ENCODE measurements around the gene SDHAF1. TPM values are rescaled to one million over a fixed set of nuclear protein-coding genes. Genes with fewer than 3 reads are reported as not detected.
"Not testable (repeated sequence)": the region's sequence is repeated elsewhere in the genome, so short reads cannot be mapped to it uniquely, and the experiment has no call there.

SDHAF1 gene
- total RNA-seq, 4 donors from 2014 or later, result 30.3 to 83.8 (median 55.4) TPM

DNA sequence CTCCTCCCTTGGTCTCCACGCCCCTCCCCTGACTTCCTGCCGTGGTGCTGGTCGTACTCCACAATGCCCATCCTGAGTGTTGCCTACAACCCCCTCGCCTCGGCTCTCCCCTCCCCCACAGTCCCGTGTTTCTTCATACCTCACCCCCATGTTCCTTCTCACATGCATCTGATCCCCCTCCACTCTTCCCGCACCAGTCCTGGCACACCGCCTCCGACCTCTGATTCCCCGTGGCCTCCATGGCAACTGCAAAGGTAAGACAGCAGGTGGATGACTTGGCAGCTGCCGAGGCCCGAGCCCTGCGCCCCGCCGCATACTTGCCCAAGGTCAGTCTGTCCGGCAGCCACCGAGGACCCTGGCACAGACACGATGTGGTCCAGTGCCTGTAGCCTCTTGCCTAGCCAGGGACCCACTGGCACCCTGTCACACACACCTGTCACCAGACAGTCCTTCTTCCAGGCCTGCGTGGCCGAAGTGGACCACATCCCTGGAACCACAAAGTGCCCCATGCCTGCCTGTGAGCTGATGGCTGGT lies 16.1 kb upstream of the SDHAF1 start:
- Histone ChIP-seq H3K4me1 (no peaks in the 10 kb centered on the region), H3K9me3 (no peaks in the 10 kb centered on the region), H3K4me3 (no peak overlapping the region), H3K36me3 (no peaks in the 10 kb centered on the region), H3K27me3 (peaks cover 11% of the 10 kb centered on the region), H3K27ac (no peak overlapping the region)
- intact Hi-C loops (cut with DNase I; ENCODE audit: low total_unique reads), result no loop called here
- in situ Hi-C loops (cut with MboI; ENCODE audit: low pct_ligation_motif_present in 1 of 4, low pct_unique_long_range_greater_than_20kb in 1 of 4, low sequenced_read_pairs in 3 of 4), result no loop called here
- no peak for DNase-seq
- 37 to 69% methylated on average over 9 to 20 of the region's 20 CpGs for WGBS, 2 donors (ENCODE audit: low coverage in 1 of 2)
- TF ChIP-seq POLR2AphosphoS5 (IDR thresholded peaks at IDR 0.05) (no peak), POLR2A (IDR thresholded peaks at IDR 0.05) (no peak), EP300 (IDR thresholded peaks at IDR 0.05; ENCODE audit: low read depth) (no peak)
- TF ChIP-seq, protein P1, sequence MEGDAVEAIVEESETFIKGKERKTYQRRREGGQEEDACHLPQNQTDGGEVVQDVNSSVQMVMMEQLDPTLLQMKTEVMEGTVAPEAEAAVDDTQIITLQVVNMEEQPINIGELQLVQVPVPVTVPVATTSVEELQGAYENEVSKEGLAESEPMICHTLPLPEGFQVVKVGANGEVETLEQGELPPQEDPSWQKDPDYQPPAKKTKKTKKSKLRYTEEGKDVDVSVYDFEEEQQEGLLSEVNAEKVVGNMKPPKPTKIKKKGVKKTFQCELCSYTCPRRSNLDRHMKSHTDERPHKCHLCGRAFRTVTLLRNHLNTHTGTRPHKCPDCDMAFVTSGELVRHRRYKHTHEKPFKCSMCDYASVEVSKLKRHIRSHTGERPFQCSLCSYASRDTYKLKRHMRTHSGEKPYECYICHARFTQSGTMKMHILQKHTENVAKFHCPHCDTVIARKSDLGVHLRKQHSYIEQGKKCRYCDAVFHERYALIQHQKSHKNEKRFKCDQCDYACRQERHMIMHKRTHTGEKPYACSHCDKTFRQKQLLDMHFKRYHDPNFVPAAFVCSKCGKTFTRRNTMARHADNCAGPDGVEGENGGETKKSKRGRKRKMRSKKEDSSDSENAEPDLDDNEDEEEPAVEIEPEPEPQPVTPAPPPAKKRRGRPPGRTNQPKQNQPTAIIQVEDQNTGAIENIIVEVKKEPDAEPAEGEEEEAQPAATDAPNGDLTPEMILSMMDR (IDR thresholded peaks at IDR 0.05), result no peak

DNA sequence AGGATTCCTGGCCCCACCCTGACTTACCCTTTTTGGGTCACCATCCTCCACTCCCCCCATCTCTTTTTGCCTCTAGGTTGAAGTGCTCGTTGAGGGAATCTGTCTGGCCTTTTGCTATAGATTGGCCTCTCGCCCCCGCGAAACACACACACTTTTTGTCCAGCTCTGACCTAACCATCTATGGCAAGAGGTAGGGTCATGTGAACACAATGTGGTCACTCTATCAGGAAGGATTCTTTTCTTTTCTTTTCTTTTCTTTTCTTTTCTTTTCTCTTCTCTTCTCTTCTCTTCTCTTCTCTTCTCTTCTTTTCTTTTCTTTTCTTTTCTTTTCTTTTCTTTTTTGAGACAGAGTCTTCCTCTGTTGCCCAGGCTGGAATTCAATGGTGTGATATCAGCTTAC lies 14.0 kb upstream of the SDHAF1 start:
- not testable (repeated sequence) for H3K9me3 ChIP-seq
- 63 to 78% methylated on average over 4 of the region's 4 CpGs for WGBS, 2 donors (ENCODE audit: low coverage in 1 of 2)

DNA sequence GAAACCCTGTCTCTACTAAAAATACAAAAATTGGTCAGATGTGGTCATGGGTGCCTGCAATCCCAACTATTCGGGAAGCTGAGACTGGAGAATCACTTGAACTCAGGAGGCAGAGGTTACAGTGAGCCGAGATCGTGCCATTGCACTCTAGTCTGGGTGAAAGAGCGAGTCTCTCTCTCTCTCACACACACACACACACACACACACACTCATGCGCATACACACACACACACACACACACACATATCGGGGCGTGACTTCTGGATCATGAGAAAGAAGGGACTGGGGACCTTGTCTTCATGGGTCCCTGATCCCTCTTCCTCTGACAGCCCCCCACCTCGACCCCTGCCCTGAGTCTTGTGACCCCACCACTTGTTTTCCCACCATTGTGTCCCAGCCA lies 11.8 kb upstream of the SDHAF1 start:
- Histone ChIP-seq H3K27me3 (peaks cover 38% of the 10 kb centered on the region), H3K36me3 (no peaks in the 10 kb centered on the region), H3K9me3 (no peaks in the 10 kb centered on the region), H3K4me3 (no peak overlapping the region), H3K27ac (no peak overlapping the region), H3K4me1 (peaks cover 0 to 11% (median 10%) of the 10 kb centered on the region in 4 donors)
- 74% methylated on average over 8 of the region's 8 CpGs; no CpG with 5 or more reads in 1 of the 2 donors for WGBS, 2 donors (ENCODE audit: low coverage in 1 of 2)
- intact Hi-C loops (cut with DNase I; ENCODE audit: low total_unique reads), result no loop called here
- in situ Hi-C loops (cut with MboI; ENCODE audit: low pct_ligation_motif_present in 1 of 4, low pct_unique_long_range_greater_than_20kb in 1 of 4, low sequenced_read_pairs in 3 of 4), result no loop called here
- no peak for DNase-seq
- TF ChIP-seq POLR2AphosphoS5 (IDR thresholded peaks at IDR 0.05), result no peak

More for the DNA sequence above, 14.0 kb upstream of the SDHAF1 start:
- H3K27ac ChIP-seq; DNase-seq; H3K36me3 ChIP-seq; H3K4me3 ChIP-seq; intact Hi-C loops (cut with DNase I; ENCODE audit: low total_unique reads); in situ Hi-C loops (cut with MboI; ENCODE audit: low pct_ligation_motif_present in 1 of 4, low pct_unique_long_range_greater_than_20kb in 1 of 4, low sequenced_read_pairs in 3 of 4); H3K4me1 ChIP-seq: not testable (repeated sequence)
- peaks cover 18% of the 10 kb centered on the region for H3K27me3 ChIP-seq

DNA sequence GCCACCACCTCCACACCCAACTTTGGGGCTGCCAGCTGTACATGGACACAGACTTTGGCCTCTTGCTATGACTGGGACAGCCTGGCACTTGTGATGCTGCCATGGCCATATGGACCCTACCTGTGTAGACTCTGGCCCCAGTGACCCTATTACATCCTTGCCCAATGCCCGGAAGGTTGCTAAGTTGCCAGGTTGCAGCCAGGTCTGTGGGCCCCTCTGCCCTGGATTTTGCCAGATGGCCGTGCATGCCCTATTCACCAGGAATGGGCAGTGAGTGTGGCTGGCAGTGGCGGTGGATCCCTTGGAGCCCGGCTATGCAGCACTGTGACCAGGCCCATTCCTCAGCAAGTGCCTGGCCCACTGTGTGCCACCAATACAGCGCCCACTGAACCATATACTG lies 8.9 kb upstream of the SDHAF1 start:
- in situ Hi-C loops (cut with MboI; ENCODE audit: low pct_ligation_motif_present in 1 of 4, low pct_unique_long_range_greater_than_20kb in 1 of 4, low sequenced_read_pairs in 3 of 4) (no loop called here), intact Hi-C loops (cut with DNase I; ENCODE audit: low total_unique reads) (no loop called here)
- no peak overlapping the region for H3K4me3 ChIP-seq
- no peak for DNase-seq
- H3K9me3 ChIP-seq, result no peaks in the 10 kb centered on the region
- H3K36me3 ChIP-seq, result no peaks in the 10 kb centered on the region
- peaks cover 38% of the 10 kb centered on the region for H3K27me3 ChIP-seq
- H3K27ac ChIP-seq, result no peak overlapping the region
- no peak for TF ChIP-seq POLR2A (IDR thresholded peaks at IDR 0.05)
- TF ChIP-seq POLR2AphosphoS5 (IDR thresholded peaks at IDR 0.05), result no peak
- TF ChIP-seq, protein P1 (IDR thresholded peaks at IDR 0.05), result no peak
- TF ChIP-seq EP300 (IDR thresholded peaks at IDR 0.05; ENCODE audit: low read depth), result no peak
- peaks cover 0 to 11% (median 10%) of the 10 kb centered on the region in 4 donors for H3K4me1 ChIP-seq
- WGBS, 2 donors (ENCODE audit: low coverage in 1 of 2), result 85% methylated on average over 5 of the region's 5 CpGs; no CpG with 5 or more reads in 1 of the 2 donors

DNA sequence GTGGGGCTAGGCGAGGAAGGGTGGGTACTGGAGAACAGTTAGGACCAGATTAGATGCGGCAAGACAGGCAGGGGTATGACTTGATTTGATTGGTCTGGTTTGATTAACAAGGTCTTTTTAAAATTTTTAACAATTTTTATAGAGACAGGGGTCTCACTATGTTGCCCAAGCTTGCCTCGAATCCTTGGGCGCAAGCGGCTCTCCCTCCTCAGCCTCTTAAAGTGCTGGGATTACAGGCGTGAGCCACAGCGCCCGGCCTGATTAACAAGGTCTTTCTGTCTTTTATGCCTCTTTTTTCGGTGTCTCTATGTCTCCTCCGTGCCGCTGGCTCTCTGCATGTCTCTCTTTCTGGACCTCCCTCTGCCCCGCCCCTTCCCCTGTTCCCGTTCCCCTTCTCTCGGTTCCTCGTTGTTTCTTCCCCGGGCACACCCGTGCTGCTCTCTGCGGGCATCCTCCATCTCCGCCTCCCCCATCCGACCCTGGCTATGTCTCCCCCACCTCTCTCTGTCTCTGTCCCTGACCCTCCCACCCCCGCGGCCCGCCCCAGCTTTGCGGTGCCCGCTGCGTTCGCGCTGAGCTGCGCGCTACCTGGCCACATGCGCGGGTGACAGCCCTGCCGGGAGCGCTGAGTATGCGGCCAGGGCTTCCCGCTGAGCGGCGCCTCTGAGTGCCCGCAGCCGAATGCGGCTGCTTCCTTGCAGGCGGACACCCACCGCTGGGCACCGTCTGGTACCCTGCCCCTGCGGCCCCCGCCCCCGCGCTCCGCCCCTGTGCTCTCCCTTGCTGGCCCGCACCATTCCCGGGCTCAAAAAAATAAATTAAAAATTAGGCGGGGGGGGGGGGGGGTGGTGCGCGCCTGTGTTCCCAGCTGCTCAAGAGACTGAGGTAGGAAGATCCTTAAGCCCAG lies 8.1 kb upstream of the SDHAF1 start:
- Histone ChIP-seq H3K27ac (no peak overlapping the region), H3K9me3 (no peaks in the 10 kb centered on the region), H3K27me3 (peaks cover 38% of the 10 kb centered on the region), H3K36me3 (no peaks in the 10 kb centered on the region), H3K4me3 (peak overlapping the region in 2 of 4 donors; percentile 27 to 40), H3K4me1 (peaks cover 0 to 11% (median 10%) of the 10 kb centered on the region in 4 donors)
- DNase-seq, result peak; percentile 57
- intact Hi-C loops (cut with DNase I; ENCODE audit: low total_unique reads), result no loop called here
- 8 to 10% methylated on average over 16 to 53 of the region's 54 CpGs for WGBS, 2 donors (ENCODE audit: low coverage in 1 of 2)
- in situ Hi-C loops (cut with MboI; ENCODE audit: low pct_ligation_motif_present in 1 of 4, low pct_unique_long_range_greater_than_20kb in 1 of 4, low sequenced_read_pairs in 3 of 4), result no loop called here
- TF ChIP-seq POLR2AphosphoS5 (IDR thresholded peaks at IDR 0.05), result no peak
- TF ChIP-seq POLR2A (IDR thresholded peaks at IDR 0.05), result no peak
